ENCODE data around the gene MAST4.

Gene MAST4

DNA sequence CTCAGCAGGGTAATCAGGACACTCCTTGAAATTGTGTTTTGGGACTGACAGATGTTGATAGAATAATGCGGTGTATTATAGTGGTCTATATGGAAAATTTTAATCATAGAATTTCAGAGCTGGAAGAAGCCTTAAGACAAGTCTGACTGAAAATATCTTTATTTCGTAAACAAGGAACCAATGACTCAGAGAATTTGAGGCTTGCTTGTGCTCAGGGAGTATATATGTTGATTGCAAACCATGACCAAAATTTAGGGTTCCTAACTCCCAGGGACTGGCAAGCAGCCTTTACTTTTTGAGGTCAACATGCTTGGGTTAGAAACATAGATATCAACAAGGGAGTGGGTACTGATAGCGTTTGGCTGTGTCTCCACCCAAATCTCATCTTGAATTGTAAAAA, 313.2 kb downstream of the MAST4 start:
- DNase-seq (ENCODE audit: low read depth), result no peak

DNA sequence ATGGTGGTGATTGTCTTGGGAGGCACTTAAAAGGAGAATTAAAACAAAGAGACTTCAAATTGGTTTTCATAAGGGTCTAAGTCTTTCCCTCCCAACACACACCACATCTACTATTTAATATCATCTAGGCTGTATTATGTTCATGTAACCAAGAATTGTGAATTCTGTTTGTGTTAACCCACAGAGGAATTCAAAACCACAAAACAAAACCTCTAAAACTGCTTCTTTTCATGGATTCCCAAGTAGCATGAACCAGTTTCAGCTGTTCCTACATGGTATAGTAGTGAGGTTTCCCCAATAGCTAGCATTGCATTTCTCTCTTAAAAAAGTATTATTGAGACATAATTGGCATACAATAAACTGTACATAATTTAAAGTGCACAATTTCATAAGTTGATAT, 316.6 kb downstream of the MAST4 start:
- DNase-seq (ENCODE audit: low read depth), result no peak

DNA sequence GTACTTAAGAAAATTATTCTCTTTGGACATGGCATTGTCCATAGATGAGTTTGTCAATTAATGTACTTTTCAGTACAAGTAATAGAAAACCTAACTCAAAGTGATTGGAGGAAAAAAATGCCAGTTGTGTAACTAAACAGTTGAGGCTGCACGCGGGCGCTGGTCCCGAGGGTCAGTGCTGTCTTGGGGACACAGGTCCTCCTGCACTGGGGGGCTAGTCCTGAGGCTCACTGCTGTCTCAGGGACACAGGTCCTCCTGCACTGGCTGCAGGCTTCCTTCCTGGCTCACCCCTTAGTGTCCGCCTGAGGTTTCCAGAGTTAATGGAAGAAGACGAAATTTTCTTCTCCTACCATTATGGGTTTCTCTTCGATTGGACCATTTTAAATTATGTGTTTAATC, 319.3 kb downstream of the MAST4 start:
- no peak for DNase-seq (ENCODE audit: low read depth)

GRCh38 chr5:66922881-66923280, 326.7 kb downstream of the MAST4 start:
- no peak for DNase-seq (ENCODE audit: low read depth)

GRCh38 chr5:66923457-66923856, 327.3 kb downstream of the MAST4 start:
- no peak for DNase-seq (ENCODE audit: low read depth)

- DNase-seq (ENCODE audit: low read depth), result no peak
Observed at GRCh38 chr5:66923922-66924321, 327.7 kb downstream of the MAST4 start.

DNA sequence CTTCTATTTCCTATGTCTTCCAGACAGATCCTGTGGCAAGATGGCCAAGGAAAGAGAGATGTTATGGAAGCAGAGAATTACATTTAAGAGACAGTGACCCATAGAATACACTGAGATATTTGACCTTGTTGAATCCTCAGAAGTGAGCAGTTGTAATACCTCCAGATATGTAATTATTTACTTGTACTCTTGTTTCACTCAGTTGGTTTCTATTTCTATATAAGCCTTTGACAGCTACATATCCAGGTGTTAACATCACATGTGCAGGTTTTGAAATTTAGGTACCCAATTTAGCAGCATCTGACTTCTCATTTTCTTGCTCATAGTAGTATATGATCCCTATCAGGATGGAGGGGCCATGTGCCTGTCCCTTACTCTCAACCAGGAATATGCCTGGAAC, 330.9 kb downstream of the MAST4 start:
- no peak for DNase-seq (ENCODE audit: low read depth)

DNA sequence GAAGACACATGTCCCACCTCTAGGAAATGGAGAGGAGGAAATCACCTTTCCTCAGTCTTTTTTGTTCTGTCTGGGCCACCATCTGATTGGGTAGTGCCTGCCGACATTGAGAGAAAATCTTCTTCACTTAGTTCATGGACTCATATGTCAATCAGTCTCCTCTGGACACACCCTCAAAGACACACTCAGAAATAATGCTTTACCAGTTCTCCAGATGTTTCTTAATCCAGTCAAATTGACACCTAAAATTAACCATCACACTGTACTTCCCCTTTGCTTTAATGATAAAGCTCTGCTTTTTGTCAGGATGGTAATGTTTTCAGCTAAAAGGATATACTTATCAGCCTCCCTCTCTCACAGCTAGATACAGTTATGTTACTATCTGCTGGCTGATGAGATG, 333.1 kb downstream of the MAST4 start:
- no peak for DNase-seq (ENCODE audit: low read depth)

GRCh38 chr5:66929995-66930394, 333.8 kb downstream of the MAST4 start:
- no peak for DNase-seq (ENCODE audit: low read depth)

DNA sequence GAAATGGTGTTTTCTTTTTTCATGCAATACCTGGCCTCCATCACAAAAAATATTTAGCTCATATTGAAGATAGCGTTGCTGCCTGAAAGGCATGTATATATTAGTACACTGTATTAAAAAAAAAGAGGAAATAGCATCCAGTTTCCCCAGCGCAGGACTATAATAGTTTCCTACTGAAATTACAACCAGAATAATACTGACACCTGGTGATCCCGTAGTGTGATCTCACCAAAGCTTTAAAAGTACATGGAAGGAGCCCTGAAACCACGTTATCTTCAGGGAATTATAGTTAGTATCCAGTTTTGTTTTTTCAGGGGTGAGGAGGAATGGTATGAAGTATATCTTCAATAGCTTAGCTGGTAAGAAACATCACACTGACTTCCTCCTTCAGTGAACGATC, 335.5 kb downstream of the MAST4 start:
- DNase-seq (ENCODE audit: low read depth), result no peak

- peak; percentile 21 for DNase-seq (ENCODE audit: low read depth)
Observed at GRCh38 chr5:66932457-66932856, 336.3 kb downstream of the MAST4 start.

DNA sequence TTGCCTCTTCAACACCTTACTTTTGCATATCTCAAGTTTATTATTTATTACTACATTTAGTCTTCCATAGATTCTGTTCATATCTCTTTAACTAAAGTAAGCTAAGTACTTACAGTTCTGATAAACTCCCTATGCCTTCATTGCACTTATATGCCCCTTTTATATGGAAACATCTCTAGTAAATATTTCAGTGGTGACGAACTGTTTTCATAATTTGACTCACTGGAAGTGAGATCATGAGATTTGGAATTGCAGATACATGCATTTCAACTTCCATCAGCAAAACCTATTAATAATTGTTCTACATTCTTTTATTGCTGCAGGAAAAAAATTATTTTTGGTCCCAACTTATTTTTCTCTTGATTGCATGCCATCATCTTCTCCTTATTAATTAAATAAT, 336.9 kb downstream of the MAST4 start:
- peak; percentile 17 for DNase-seq (ENCODE audit: low read depth)

DNA sequence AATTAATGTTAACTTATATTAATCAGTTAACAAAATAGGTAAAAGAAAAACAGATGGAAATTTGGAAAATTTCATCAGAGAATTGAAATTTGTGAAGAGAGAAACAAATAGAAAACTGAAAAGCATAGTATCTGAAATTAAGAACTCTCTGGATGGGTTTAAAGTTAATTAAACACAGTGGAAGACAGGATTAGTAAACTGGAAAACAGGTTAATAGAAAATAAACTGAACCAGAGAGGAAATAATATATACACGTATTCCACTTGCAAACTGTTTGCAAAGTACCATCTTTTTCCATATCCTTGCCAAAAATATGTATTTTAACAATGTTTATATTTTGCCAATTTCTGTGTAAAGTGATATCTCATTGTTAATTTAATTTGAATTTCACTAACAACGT, 342.9 kb downstream of the MAST4 start:
- DNase-seq (ENCODE audit: low read depth), result no peak

DNA sequence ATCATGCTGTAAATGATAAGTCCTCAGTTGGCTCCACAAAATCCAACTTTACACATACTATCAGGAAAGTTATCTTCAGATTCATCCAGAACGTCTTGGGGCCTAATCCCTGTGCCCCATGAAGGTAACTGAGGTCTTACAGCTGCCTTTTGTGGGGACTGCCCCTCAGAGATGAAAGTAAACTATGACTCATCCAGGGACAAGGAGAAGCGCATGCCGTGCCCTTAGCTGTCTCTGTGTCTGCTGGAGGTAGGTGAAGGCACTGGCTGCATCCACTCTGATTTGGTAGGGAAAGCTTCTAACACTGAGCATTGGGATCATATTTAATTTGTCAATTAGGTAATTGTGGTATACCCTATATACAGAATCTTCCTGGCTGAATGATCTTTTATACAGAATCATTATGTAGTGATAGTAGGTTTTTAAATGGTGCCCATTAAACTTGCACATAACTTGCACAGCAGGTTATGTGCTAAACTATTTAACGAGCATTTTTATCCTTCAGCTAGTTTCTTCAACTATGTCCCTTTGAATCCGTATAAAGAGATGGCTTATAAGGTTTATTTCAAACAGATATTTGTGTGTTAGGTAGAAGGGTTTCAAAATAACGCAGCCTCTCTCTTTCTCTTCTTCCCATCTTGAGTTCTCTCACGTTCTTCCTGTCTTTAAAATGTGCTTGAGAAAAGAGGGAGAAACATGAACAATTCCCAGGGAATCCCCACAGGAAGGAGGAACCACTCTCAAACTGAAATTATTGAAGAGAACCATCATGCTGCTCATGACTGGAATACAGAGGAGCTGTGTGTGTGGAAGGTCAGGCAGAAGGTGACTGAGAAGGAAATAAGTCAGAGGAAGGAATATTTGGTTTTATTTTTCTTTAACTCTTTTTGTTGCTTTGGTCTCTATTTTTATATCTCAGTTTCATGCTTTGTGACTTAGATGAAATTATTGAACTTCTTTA, 349.5 kb downstream of the MAST4 start:
- DNase-seq (ENCODE audit: low read depth), result no peak

- no peak for DNase-seq (ENCODE audit: low read depth)
Observed at GRCh38 chr5:66947458-66947857, 351.3 kb downstream of the MAST4 start.

DNA sequence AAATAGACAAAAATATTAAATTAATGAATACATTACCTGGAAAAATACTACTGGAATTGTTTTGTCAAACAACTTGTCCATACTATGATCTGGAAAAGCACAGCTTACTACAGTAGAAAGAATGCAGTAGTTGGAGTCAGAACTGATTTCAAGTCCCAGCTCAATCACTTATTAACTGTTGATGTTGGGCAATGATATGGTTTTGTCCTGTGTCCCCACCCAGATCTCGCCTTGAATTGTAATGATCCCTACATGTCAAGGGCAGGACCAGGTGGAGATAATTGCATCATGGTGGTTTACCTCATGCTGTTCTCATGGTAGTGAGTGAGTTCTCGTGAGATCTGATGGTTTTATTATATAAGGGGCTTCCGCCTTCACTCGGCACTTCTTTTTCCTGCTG, 352.9 kb downstream of the MAST4 start:
- DNase-seq (ENCODE audit: low read depth), result no peak

GRCh38 chr5:66952153-66952552, 356.0 kb downstream of the MAST4 start:
- DNase-seq (ENCODE audit: low read depth), result no peak

- DNase-seq (ENCODE audit: low read depth), result no peak
Observed at GRCh38 chr5:66956439-66956838, 360.2 kb downstream of the MAST4 start.

DNA sequence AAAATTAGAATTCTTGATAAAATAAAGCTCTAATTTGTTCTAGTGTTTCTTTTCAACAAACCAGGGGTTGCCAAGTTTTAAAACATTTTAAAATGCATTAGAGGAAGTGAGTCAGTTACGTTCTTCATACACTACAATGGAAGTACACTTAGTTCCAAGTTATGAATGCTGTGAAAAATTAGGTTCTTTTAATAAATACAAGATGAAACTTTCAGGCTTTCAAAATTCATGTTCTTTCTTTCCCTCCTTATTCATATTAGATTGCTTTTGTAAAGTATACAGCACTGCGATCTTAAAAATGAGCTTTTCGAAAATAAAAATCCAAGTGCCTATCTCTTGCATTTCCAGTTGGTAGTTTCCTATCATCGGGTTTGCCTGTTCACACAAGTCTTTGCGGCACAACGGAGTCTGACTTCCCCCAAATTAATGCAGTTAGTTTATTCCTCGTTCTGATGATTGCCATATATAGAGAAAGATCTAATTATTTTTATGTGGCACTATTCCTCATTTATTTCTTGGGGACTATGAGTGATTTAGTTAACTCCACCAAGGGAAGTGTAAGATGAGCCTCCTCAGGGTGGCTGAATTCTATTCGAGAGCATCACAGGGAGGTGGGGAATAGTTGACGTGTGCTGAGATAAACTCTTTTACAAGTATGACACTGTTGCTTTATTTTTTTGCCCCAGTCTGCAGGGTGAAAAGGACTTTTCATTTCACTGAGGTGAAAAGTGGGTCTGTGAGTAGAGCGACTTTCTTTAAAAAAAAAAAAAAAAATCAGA, 362.2 kb downstream of the MAST4 start:
- DNase-seq (ENCODE audit: low read depth), result peak; percentile 65

GRCh38 chr5:66958980-66959641, 362.9 kb downstream of the MAST4 start:
- DNase-seq (ENCODE audit: low read depth), result peak; percentile 79

DNA sequence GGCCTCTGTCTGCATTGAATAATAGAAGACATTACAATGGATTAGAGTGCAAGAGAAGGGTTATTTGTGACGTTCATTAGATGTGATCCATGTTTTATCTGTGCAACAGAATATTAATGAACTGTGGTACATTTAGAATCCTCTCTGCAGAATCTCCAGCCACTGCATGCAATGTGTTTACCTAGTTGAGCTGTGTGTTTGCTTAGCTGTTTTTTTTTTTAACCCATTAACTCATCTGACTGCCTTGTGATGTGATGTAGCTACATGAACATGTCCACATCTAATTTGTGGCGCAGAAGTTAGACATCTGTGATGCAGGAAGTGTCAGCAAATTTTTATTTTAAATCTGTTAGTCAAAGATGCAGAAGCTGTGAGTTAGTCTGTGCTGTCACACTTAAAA, 363.5 kb downstream of the MAST4 start:
- DNase-seq (ENCODE audit: low read depth), result no peak

DNA sequence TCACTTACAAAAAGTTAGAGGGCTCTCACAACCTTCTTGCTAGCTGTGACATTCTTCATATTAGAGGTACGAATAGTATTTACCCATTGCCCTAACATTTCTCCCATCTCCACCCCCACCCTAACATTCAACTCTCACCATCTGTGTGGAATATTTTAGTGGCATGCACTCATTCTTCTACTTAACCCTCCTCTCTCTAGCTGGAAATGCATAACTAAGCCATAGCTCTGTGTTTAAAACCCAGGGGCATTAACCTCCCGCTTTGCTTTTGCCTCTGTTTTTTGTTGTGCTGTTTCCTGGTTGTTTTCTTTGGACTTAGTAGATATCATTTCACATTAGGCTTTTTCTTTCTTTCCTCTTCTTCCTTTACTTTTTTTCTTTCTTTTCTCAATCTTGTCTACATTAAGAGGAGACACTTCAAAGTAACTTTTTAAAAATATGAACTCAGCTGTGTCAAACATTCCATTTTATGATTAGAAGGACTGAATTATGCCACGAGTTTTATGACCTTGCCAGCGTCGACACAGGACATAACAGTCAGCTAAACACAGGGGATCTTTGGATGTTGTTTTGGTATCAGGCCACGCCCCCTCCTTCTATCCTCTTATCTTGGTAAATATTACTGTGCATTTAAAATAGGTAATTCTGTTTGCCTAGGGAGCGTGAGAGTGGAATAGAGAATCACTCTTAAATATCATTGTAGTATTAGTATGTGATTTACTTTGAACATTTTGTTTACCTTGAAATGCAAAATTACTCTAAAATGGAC, 364.4 kb downstream of the MAST4 start:
- DNase-seq (ENCODE audit: low read depth), result no peak

Measured in fibroblast of the conjunctiva (primary cell).